HG03175 (cell line): ENCODE data around the gene AUNIP.

ENCODE experiments used
- ATAC-seq: cut with Tn5 transposase; IDR thresholded peaks from one replicate; pipeline ENCODE4 v1.9.1; 2021; ENCODE audit warnings: mild to moderate bottlenecking, moderate library complexity; ENCODE audit not compliant: unreplicated experiment

AUNIP gene, protein sequence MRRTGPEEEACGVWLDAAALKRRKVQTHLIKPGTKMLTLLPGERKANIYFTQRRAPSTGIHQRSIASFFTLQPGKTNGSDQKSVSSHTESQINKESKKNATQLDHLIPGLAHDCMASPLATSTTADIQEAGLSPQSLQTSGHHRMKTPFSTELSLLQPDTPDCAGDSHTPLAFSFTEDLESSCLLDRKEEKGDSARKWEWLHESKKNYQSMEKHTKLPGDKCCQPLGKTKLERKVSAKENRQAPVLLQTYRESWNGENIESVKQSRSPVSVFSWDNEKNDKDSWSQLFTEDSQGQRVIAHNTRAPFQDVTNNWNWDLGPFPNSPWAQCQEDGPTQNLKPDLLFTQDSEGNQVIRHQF

DNA sequence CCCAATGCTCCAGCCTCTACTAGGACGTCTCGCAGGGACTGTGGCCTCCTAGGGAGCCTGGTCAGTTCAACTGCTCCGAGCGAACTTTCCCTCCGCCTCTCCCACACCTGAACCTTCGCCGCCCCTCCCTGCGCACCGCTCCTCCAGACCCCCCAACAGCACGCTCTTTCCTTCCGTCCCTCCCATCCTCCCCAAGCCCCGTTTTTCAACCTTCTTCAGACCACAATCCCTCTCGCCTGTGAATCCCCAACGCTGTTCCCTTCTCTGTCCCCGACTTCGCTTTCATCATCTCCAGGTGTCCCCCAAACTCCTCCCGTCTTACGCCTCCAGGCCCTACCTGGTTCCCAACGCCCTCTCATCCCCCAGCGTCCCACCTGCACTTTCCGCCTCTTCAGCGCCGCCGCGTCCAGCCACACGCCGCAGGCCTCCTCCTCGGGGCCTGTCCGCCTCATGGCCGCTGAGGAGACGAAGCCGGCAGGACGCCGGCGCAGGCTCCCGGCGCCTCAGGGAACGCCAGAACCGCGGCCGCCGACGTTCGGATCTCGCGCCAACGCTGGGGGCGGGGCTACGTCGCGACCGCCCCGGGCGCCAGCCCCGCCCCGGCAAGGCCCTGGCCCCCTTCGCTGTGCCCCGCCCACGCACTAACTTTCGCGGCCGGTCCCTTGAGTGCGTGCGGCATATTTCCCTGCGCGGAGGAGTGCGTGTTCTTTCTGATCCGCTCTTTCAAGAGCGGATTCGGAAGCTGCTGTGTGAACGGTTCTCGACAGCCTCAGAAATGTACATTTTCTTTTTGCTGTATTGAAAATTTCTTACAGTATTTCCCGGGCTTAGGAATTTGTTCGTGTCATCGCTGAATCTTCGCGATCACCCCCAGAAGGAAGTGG lies at the start of gene AUNIP:
Gene AUNIP (minus strand): TSS at position 552 of the 884 bp plus-strand sequence. CDS start 100 bp downstream, at position 452.
- peak; percentile 91 for ATAC-seq

DNA sequence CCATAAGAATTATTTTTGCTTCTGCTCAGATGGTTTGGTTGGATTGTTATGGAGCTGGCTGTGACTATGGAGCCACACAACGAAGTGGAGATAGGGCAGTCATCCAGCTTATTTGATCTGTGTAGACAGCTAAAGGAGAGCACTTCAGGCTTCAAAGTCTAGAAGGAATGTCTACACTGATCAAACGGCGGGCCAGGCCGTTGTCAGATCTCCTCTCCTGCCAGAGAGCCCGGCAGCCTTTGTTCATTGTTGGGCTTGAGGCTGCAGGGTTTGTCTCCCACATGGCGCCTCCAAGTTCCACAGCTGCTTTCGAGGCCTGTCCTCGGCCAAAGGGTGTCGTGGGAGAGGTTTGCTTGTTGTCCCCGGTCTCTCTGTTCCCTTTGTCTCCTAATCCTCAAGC lies 49.8 kb upstream of the AUNIP start:
- ATAC-seq: no peak

DNA sequence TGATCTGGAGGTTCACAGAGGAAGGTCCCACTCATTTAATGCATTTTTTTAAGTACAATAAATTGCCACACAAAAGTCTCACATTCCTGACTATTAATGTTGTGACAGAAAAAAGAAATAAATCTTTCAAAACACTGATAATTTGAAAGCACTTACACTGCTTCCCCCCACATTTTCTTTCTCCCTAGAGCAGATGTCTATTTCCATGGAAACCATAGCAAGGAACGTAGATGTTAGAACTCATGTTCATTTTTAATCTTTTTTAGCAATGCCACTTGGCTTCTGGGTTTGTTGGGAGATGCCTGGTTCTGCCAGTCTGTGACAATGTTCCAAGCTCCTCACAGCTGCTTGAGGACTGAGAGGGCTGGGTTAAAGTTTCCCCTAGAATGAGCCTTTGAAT lies 48.9 kb upstream of the AUNIP start:
- ATAC-seq: no peak

DNA sequence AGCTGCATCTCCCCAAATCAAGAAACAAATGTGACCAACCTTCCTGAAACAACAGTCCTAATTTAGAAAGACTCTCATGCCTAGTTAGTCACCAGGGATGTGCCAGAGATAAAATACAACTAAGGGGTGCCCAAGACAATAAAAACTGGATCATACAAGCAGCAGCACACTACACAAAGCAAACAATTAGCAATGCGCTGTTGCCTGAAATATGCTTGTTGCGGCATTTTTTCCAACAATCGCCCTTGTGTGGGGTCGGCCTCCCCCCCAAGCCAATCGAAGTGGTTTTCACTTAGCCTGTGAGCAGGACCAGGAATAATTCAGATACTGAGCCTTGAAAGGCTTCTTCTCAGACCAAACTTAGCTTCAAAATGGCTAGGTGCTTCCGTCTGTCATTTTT lies 48.3 kb upstream of the AUNIP start:
- ATAC-seq: no peak

DNA sequence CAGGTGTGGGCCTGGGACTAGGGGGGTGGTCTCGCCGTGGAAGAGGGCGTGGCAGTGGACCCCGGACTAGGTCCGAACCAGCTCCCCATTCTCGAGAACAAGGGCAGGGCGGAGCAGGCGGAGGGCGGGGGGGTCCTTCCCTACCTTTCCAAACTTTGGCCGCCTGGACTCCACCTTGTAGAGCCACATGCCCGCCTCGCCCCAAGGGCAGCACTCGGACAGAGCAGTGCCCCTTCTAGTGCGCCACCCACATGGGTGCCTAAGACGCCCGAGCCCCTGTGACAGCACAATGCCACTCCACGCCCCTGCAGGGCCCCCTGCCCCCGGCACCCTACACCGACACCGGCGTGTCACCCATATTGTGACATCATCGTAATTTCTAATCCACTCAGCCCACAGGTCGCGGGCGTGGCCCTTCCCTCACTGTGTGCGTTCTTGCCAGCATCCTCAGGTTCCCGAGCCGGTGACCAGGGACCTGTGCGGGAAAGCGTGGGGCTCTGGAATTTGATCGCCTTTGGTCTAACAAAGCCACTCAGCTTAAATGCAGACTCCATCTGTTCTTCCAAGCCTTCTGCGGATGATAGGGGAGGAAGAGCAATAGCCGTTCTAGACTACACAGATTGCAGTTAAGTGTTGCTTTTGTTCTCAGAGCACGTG lies 47.5 kb upstream of the AUNIP start:
- no peak for ATAC-seq

DNA sequence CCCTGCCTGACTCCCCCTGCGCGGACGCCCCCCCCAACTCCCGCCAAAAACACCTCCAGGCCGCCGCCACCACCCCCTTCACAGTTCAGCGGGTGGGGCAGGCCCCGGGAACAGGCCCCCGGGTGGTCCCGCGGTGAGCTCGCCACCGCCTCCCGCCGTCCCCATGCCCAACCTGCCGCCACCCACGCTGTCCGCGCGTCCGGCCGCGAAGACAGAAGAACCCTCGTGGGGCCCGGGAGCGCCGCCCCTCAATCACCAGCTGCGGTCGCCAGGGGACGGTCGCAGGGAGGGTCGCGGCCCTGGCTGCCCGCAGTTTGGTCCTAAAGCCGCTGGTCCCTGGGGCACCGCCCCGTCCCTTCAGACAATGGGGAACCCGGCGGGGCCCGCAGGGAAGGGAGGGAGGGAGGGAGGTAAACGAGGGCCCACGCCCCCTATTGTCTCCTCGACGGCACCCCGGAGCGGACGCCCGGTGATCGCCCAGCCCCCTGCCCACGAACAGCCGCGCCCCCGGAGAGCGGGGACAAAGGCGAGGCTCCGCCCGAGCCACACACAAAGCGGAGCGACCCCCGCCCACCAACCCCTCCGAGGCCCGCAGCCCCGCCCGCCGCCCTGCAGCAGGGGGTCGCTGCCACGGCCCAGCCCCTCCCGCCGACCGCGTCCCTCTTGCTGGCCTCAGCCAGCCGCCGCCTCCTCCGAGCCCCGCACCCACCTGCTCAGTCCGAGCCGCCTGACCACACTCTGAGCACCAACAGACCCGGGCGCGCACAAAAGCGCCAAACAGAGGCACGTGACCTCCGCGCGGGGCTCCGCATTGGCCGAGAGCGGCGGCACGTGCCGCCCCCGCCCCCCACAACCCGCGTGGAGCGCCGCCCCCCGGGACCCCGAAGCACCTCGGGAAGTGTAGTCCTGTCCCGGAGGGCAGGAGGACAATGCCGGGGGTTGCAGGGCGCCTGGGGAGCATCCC lies 46.7 kb upstream of the AUNIP start, which contains the start of gene STMN1:
Gene STMN1 (minus strand): TSS at position 740 of the 964 bp plus-strand sequence. CDS start 1,743 bp downstream, outside the sequence.
- peak; percentile 77 for ATAC-seq

DNA sequence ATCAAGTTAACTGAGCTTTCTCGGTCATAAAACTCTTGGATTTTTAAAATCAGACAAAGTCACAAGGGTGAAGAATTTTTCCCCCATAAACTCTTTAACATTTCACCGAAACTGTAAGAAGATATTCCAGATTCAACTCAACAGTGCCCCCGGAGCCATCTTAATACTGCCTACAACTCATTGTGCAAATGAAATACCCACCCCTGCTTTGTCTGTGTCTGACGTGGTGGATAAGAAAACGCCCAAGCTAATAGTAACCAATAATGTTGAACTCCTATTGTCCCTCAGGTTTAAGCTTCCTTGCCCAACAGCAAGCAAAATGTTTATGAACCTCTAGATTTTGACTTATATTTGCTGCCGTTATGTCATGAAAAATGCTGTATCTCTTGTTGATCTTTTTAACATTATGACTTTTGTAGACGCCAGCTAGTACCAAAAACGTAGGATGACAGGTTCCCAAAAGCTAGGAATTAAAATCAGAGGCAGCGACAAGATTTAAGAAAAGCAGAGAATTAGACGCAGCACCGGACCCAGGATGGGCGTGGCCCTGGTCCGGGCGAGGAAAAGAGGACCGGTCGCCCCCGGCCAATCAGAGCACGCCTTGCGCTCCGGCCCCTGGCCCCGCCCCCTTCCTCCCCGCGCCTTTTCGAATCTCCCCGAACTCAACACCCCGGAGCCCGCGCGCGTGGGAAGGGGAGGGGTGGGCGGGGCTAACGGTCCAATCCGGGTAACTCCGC lies 45.9 kb upstream of the AUNIP start:
- peak; percentile 71 for ATAC-seq

DNA sequence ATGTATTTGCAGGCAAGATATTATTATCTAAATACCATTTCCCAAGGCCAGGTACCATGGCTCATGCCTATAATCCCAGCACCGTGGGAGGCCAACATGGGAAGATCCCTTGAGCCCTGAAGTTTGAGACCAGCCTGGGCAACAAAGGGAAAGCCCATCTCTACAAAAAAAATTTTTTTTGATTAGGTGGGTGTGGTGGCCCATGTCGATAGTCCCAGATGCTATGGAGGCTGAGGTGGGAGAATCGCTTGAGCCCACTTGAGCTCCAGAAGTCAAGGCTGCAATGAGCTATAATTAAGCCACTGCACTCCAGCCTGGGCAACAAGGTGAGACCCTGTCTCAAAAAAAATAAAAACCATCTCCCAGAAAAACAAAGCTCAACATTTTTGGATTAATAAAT lies 44.7 kb upstream of the AUNIP start:
- ATAC-seq: no peak

DNA sequence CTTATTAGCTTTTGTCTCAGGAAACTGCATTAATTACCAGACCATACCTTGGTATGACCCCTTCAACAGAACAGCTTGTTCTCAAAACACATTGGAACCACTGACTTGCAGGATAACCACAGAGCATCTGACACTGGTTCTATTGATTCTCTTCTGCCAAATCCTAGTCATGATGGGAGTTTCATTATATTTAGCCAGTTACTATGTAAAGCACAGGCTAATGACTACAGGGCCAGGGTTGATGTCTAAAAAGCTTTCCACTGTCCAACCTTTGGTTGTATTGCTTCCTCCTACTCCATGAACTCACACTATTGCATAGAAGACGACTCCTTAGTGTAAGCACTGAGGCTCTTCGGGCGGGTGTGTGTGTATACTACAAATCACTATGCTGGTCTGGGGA lies 43.2 kb upstream of the AUNIP start:
- ATAC-seq: no peak

DNA sequence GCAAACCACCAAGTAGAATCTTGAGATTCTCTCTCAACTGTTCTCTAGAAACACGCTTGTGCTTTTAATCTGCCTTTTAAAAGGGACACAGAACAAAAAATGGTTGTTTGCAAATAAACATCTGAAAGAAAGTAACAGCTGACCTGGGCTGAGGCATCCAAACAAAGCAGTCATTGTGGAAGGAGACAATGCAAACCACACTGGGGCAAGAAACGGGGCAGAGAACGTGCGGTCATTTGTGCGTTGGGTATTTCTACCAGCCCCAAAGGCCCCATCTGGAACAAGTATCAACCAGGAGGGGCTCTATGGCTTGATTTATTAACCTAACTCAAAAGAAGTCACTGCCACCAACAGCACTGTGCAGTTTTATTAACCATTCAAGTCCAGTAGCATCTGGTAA lies 41.0 kb upstream of the AUNIP start:
- no peak for ATAC-seq

DNA sequence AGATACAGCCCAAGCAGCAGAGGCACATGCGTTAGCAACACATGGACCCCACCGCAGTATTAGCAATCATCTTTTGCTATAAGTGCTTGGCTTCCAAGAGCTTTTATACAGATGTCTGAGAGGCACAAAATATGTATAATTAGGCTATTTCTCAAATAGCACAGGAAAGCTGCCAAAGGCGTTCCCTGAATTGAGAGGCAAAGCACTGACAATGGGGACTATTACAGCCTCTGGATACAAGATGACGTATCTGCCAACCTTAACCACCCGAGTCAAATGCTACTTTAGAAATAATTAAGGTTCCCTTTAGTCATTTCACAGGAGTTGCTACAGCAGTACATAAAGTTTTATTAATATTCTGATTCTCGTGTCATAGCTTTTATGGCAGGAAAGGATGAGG lies 40.5 kb upstream of the AUNIP start:
- no peak for ATAC-seq

DNA sequence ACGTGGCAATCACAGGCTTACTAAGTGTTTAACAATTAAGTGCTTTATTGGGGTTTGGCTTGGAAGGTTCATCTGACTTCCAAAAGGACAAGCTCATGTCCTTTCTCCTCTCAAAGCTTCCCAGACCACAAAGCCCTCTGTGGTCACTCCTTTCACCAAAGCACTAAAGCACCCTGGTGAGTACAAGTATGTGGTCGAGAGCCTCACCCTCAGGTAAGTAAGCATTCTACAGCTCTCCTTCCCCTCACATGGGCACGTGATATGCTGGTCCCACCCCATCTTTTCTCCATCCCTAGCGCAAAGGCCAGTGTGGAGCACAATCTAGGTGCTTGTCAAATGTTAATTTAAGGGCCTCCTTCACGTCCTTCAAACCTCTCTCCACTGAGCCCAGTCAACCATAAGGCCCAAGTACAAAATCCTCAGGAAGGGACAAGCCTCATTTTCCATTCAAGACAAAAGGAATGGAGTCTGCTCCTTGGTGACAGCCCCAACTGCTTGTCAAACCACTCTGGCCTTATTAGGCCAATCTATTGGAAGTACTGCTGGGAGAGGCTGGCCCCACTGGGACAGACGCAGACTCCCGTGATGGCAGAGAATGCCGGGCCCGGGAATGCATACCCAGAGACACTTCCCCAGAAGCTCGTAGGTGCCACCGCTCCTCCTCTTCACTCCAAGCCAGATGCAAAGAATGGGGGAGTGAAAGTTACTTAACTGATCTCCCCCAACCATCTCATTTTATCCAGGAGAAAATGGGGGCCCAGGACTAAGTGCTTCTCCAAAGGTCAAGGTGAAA lies 39.2 kb upstream of the AUNIP start:
- no peak for ATAC-seq

DNA sequence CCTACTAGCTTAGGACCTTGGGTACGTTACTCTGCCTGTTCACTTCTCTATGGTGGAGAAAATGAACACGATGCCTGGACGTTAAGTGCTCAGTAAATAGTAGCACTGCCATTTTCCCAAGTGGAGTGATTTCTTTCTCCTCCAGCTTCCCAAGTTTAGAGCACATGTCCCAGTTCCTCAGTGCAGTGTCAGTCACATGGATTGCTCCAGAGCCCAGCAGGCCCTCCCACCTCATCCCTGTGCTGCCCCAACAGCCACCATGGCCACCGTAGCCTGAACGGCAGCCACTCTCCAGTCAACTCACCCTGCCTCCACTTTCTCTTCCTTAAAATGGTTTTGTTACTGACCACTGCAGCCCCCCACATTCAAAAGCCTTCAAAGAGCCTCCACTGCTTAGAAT lies 38.5 kb upstream of the AUNIP start:
- no peak for ATAC-seq

DNA sequence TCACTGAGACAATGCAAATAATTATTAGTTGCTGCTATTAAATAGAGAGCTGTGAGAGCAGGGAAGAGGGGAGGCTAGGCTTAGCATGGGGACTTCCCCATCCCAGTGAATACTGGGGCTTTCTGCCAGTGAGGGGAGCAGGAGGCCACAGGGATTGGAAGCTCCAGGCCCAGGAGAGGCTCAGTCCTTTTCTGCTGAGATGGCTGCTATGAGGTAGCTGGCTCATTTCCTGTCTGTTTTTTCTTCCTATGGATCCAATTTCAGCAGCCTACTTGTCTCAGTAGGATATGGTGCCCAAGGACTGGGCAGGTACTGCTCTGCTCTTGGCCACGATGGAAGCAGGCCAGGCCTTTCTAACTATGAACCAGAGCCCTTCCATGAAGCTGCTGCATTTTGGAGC lies 37.0 kb upstream of the AUNIP start:
- no peak for ATAC-seq

DNA sequence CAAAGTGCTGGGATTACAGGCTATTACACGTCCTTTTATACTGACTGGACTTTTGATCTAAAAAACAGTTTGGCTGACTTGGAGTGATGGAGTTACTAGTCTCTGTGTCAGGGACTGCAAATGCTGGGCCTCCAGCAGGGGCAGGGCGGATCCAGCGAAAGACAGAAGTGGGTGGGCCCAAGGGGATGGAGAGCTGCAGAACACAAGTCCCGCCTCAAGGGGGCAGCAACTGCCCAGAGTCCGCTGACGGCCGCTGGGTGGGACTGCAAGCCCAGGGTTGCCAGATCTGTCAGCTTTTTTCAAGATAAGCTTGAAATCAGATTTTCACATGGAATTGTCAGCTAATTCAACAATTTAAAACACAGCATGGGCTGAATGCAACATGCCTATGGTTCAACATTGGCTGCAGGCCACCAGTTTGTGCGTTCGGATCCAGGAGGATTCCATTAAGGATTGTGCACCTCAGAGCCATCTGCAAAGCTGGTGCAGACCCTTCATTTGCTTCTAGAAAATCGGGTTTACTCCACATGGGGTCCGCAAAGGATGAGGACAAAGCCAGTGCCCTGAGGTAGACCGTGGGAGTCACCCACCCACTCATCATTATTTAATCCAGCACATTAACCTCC lies 36.2 kb upstream of the AUNIP start:
- ATAC-seq: peak; percentile 86

DNA sequence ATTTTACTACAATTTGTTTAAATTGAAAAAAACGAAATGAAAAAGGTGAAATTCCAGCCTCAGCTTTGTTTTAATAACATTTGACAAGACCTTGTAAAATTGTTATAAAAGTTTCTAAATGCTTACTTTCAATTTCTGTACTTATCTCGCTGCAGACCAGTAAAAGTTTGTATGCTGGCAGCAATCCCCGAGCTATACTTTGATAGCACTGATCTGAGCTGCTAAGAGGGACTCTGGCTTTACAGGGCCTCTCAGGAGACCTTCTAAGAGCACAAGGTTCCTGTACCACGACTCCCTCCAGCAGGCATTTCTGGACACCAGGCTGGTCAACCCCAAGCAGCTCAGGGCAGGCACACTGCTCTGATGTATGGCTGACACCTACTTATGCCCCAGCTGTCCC lies 33.9 kb upstream of the AUNIP start:
- ATAC-seq: no peak

DNA sequence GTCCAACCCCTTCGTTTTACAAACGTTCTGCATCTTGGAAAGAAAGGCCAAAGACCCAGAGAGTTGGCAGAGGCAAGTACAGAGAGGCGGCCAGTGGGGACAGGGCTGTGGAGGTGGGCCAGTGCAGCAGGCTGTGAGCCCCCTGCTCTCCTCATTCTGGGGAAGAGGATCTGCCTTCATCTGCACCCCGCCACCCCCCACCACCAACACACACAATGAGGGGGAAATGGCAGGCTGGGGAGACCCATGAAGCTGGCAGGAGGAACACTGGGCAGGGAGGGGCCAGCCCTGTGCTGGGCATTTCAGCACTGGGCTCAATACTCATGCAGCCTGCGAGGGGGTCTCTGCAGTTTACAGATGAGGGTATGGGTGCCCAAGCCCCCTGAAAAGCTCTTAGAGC lies 32.3 kb upstream of the AUNIP start:
- no peak for ATAC-seq

DNA sequence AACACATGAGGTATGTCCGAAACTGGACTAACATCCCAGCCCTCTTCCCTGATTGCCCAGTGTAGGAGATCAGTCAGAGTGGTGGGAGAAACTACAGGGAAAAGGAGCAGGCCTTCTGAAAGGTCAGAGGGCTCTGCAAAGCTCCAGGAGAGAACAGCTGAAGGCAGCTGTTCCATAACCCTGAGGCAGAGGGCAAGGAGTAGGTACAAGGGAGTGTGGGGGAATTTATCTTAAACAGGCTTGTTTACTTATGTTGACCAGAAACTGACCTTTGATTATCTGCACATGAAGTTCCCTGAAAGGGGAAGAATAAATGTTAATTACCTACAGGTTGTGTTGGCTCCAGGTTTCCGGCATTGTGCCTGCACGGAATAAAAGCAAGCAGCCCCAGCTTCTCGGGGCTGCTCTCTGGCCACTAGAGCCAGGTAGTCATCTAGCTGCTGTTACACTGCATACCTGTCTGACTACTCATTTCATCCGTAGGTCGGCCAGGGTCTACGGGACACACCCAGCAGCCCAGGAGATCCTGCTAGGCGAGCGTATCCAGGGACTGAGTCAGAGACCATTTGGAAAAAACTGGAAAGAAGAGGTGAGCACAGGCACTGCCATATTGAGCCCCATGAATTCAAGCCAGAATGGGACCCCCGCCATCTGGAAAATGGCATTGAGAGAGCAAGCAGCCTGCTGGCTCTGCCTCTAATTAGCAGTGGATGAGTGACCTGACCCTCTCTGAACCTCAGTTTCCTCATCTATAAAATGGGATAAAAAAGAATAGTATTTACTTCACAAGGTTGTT lies 31.2 kb upstream of the AUNIP start:
- ATAC-seq: no peak
